GM23338 (cell line): ENCODE measurements around the gene CADPS.

ENCODE experiments used
- CTCF ChIP-seq, 2 experiments: fragments of 200-600 bp in 1 of 2; sonication (generic) in 1 of 2; conservative IDR thresholded peaks; 2 replicates each; pipeline versions ENCODE4 v1.5.1 to v1.6.1; 2016 to 2017; ENCODE audit warnings: antibody characterized with exemption in 2 of 2, low read depth in 2 of 2, mild to moderate bottlenecking in 2 of 2, moderate library complexity in 1 of 2
- EZH2 ChIP-seq: fragments of 200-600 bp; sonication (generic); IDR thresholded peaks from one replicate; pipeline ENCODE4 v1.8.0; 2017; ENCODE audit warnings: antibody characterized with exemption, mild to moderate bottlenecking, low read depth; ENCODE audit not compliant: unreplicated experiment
- EZH2phosphoT487 ChIP-seq: fragments of 200-600 bp; sonication (generic); IDR thresholded peaks from one replicate; pipeline ENCODE4 v1.8.1; 2018; ENCODE audit warnings: antibody characterized with exemption; ENCODE audit not compliant: unreplicated experiment
- POLR2AphosphoS5 ChIP-seq: IDR thresholded peaks from 2 replicates; pipeline ENCODE4 v1.6.1; 2016; ENCODE audit warnings: antibody characterized with exemption, low read depth
- TF ChIP-seq, protein P1 (sequence below): IDR thresholded peaks from 2 replicates; pipeline ENCODE4 v1.6.1; 2016; ENCODE audit warnings: antibody characterized with exemption
- TF ChIP-seq, protein P2 (sequence below): IDR thresholded peaks from one replicate; pipeline ENCODE4 v1.6.1; 2018; ENCODE audit warnings: antibody characterized with exemption; ENCODE audit not compliant: unreplicated experiment

GRCh38 chr3:62723914-62724217 lies 151.3 kb downstream of the CADPS start:
- no peak for TF ChIP-seq CTCF (conservative IDR thresholded peaks at IDR 0.05; ENCODE audit: low read depth in 2 of 2)
- TF ChIP-seq, protein P1, sequence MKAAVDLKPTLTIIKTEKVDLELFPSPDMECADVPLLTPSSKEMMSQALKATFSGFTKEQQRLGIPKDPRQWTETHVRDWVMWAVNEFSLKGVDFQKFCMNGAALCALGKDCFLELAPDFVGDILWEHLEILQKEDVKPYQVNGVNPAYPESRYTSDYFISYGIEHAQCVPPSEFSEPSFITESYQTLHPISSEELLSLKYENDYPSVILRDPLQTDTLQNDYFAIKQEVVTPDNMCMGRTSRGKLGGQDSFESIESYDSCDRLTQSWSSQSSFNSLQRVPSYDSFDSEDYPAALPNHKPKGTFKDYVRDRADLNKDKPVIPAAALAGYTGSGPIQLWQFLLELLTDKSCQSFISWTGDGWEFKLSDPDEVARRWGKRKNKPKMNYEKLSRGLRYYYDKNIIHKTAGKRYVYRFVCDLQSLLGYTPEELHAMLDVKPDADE = no peak
- TF ChIP-seq POLR2AphosphoS5 = no peak
- no peak for TF ChIP-seq EZH2phosphoT487
- no peak for TF ChIP-seq EZH2
- TF ChIP-seq, protein P2, sequence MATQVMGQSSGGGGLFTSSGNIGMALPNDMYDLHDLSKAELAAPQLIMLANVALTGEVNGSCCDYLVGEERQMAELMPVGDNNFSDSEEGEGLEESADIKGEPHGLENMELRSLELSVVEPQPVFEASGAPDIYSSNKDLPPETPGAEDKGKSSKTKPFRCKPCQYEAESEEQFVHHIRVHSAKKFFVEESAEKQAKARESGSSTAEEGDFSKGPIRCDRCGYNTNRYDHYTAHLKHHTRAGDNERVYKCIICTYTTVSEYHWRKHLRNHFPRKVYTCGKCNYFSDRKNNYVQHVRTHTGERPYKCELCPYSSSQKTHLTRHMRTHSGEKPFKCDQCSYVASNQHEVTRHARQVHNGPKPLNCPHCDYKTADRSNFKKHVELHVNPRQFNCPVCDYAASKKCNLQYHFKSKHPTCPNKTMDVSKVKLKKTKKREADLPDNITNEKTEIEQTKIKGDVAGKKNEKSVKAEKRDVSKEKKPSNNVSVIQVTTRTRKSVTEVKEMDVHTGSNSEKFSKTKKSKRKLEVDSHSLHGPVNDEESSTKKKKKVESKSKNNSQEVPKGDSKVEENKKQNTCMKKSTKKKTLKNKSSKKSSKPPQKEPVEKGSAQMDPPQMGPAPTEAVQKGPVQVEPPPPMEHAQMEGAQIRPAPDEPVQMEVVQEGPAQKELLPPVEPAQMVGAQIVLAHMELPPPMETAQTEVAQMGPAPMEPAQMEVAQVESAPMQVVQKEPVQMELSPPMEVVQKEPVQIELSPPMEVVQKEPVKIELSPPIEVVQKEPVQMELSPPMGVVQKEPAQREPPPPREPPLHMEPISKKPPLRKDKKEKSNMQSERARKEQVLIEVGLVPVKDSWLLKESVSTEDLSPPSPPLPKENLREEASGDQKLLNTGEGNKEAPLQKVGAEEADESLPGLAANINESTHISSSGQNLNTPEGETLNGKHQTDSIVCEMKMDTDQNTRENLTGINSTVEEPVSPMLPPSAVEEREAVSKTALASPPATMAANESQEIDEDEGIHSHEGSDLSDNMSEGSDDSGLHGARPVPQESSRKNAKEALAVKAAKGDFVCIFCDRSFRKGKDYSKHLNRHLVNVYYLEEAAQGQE = no peak
